Common myeloid progenitor, CD34-positive (primary cell): ENCODE measurements around the gene SLAMF7.

ENCODE experiments used
- CTCF ChIA-PET: fragments of 350-600 bp; sonication (Branson Sonifier 250); formaldehyde crosslinking; loops from one replicate; lab custom pipeline; 2021; ENCODE audit warnings: antibody characterized with exemption; lab: Charles Lee
- POLR2A ChIA-PET: fragments of 350-600 bp; sonication (Branson Sonifier 250); formaldehyde crosslinking; loops from one replicate; lab custom pipeline; 2021; ENCODE audit warnings: antibody characterized with exemption; lab: Charles Lee
- DNase-seq, 3 donors: peaks; one replicate each; pipeline versions ENCODE4 v3.0.0 to v3.0.0-alpha.2; 2013
- H3K27ac ChIP-seq, 2 experiments: 1 replicate in 1 of 2; 2 replicates in 1 of 2; pipeline ENCODE4 v1.7.0; 2013; ENCODE audit warnings: inconsistent platforms in 2 of 2, low read length in 2 of 2, mild to moderate bottlenecking in 2 of 2, low read depth in 1 of 2, moderate library complexity in 1 of 2; ENCODE audit not compliant: severe bottlenecking in 2 of 2, insufficient read depth in 1 of 2, poor library complexity in 1 of 2
- H3K27me3 ChIP-seq, 5 experiments: replicated peaks in 2 of 5; 1 replicate in 3 of 5; 2 replicates in 2 of 5; pipeline versions ENCODE4 v1.6.1 to v1.7.0; 2013; ENCODE audit warnings: low read length in 4 of 5, mild to moderate bottlenecking in 2 of 5, moderate library complexity in 2 of 5, inconsistent platforms in 1 of 5; ENCODE audit not compliant: insufficient read depth in 5 of 5, control insufficient read depth in 4 of 5
- H3K36me3 ChIP-seq, 4 experiments: 1 replicate in 2 of 4; 2 replicates in 2 of 4; pipeline versions ENCODE4 v1.6.1 to v1.7.0; 2013; ENCODE audit warnings: low read length in 3 of 4, control low read depth in 1 of 4, mild to moderate bottlenecking in 1 of 4; ENCODE audit not compliant: control insufficient read depth in 4 of 4, insufficient read depth in 4 of 4
- H3K4me1 ChIP-seq, 4 experiments: 1 replicate in 3 of 4; 2 replicates in 1 of 4; pipeline versions ENCODE4 v1.6.1 to v1.7.1; 2013; ENCODE audit warnings: low read length in 3 of 4, mild to moderate bottlenecking in 3 of 4, control low read depth in 1 of 4, inconsistent platforms in 1 of 4, moderate library complexity in 1 of 4; ENCODE audit not compliant: control insufficient read depth in 4 of 4, insufficient read depth in 4 of 4; ENCODE audit errors: control extremely low read depth in 1 of 4
- H3K4me3 ChIP-seq, 7 experiments: 1 replicate in 4 of 7; 2 replicates in 3 of 7; pipeline versions ENCODE4 v1.5.1 to v1.7.0; 2013; ENCODE audit warnings: mild to moderate bottlenecking in 7 of 7, low read length in 6 of 7, moderate library complexity in 6 of 7, inconsistent platforms in 2 of 7, low read depth in 2 of 7, control low read depth in 1 of 7; ENCODE audit not compliant: insufficient read depth in 4 of 7, control insufficient read depth in 1 of 7; ENCODE audit errors: extremely low read depth in 1 of 7
- H3K9me3 ChIP-seq, 5 experiments: 1 replicate in 4 of 5; 2 replicates in 1 of 5; pipeline versions ENCODE4 v1.6.1 to v1.7.1; 2013; ENCODE audit warnings: low read length in 4 of 5, mild to moderate bottlenecking in 2 of 5, inconsistent platforms in 1 of 5, low read depth in 1 of 5, moderate library complexity in 1 of 5; ENCODE audit not compliant: control insufficient read depth in 4 of 5, insufficient read depth in 2 of 5; ENCODE audit errors: control extremely low read depth in 1 of 5
- WGBS: methylation state at CpG from one replicate; pipeline ENCODE4 v1.1.5; 2013; ENCODE audit not compliant: insufficient coverage; 5-methylcytosine and 5-hydroxymethylcytosine counted together

Gene SLAMF7

DNA sequence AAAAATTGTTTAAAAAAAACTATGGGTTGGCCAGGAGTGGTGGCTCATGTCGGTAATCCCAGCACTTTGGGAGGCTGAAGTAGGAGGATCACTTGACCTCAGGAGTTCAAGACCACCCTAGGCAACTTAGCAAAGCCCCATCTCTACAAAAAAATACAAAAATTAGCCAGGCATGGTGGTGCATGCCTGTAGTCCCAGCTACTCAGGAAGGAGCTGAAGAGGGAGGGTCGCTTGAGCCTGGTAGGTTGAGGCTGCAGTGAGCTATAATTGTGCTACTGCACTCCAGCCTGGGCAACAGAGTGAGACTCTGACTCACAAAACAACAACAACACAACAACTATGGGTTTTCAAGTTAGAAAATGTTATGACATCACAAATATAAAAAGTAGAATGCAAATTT, 16.4 kb downstream of the SLAMF7 start:
- H3K4me1 ChIP-seq, result no peaks in the 10 kb centered on the region
- H3K4me3 ChIP-seq, result no peak overlapping the region
- no peaks in the 10 kb centered on the region for H3K36me3 ChIP-seq
- DNase-seq, result no peak
- H3K9me3 ChIP-seq, result no peaks in the 10 kb centered on the region
- no CpG with 5 or more reads among the region's 2 CpGs for WGBS
- H3K27me3 ChIP-seq, result peaks cover 0 to 2% (median 0%) of the 10 kb centered on the region in 5 experiments
- no peak overlapping the region for H3K27ac ChIP-seq
- POLR2A ChIA-PET, result interaction anchor here (0.6 kb wide), 1 partner anchor 43 kb away, joined by 6 read pairs; no protein-coding TSS in a partner anchor
- CTCF ChIA-PET, result interaction anchor here (1.1 to 1.5 kb wide), 3 partner anchors 75 to 277 kb away, joined by 3 to 4 read pairs (median 3); no protein-coding TSS in a partner anchor

DNA sequence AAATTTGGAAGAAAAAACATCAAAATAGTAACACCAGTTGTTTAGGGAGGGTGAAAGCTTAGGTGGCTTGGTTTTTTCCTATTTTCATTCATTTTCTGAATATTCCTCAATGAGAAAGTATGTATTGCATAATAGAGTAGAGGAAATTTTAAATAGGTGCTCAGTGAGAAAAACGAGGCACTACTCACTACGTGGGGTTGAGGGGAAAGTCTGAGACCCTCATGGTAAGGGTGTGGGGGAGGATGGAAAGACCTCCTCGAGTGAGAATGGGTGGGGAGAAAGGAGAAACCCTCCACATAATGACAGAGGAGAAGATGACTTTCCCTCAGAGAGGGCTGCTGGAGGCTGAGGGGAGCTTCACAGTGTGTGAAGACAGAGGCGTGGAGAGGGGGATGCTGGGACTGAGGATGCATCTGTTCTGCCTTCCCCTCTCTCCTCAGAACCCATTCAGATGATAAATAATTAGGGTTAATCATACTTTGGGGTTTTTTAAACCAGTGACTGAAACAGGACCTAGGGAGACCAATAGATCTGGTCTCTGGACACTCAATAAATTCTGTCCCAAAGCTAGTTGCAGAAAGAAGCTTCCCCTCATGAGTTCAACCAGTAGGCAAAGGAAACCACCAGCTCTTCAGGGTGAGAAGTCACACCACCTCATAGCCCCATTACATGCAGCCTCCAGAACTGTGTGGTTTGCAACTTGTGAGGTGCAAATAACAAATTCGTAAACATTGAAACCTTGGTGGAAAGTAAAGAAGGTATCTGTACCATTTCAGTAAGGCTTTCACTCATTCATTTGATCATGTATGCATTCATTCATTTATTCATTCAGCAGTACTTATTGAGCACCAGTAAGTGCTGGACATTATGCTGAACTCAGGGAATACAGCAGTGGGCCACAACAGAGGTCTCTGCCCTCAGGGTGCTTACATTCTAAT, 17.1 kb downstream of the SLAMF7 start:
- ChIA-PET POLR2A (interaction anchor here (0.6 kb wide), 1 partner anchor 42 kb away, joined by 6 read pairs; no protein-coding TSS in a partner anchor), CTCF (interaction anchor here (1.1 to 1.5 kb wide), 4 partner anchors 12 to 277 kb away, joined by 3 to 5 read pairs (median 4); no protein-coding TSS in a partner anchor)
- Histone ChIP-seq H3K4me1 (no peaks in the 10 kb centered on the region), H3K36me3 (no peaks in the 10 kb centered on the region), H3K4me3 (no peak overlapping the region), H3K9me3 (no peaks in the 10 kb centered on the region), H3K27me3 (no peaks in the 10 kb centered on the region), H3K27ac (no peak overlapping the region)
- DNase-seq, result no peak
- WGBS, result 100% methylated on average over 4 of the region's 5 CpGs

DNA sequence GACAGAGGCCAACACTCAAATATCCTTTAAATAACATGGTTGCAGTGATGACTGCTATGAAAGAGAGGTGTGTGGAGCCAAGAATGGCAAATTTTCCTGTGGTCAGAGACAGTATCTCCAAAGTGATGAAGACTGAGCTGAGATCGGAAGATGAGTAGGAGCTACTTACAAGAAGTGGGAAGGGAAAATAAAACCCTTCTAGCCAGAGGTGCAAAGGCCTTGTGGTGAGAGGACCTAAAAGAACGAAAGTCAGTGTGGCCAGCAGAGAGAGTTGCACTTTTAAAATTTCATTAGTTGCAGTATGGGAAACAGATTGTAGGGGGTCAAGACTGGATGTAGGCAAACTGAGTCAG, 17.8 kb downstream of the SLAMF7 start:
- POLR2A ChIA-PET, result interaction anchor here (0.7 kb wide), 1 partner anchor 804 kb away, joined by 3 read pairs; no protein-coding TSS in a partner anchor
- WGBS, result 97% methylated on average over 2 of the region's 2 CpGs

DNA sequence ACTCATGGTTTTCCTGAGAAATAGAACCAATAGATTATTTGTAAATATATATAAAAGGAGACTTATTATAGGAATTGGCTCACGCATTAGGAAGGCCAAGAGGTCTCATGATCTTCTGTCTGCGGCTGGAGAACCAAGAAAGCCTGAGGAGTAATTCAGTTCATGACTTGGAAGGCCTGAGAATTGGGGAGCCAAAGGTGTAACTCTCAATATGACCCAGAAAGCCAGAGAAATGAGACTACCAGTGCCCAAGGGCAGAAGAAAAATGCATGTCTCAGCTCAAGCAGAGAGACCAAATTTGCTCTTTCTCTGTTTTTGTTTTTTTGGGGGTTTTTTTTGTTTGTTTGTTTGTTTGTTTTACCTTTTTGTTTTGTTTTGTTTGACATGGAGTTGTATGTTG, 19.5 kb downstream of the SLAMF7 start:
- Histone ChIP-seq H3K27me3 (no peaks in the 10 kb centered on the region), H3K9me3 (peaks cover 0 to 2% (median 0%) of the 10 kb centered on the region in 5 experiments), H3K4me3 (no peak overlapping the region), H3K4me1 (no peaks in the 10 kb centered on the region), H3K36me3 (no peaks in the 10 kb centered on the region), H3K27ac (no peak overlapping the region)
- WGBS, result 100% methylated on average over 2 of the region's 2 CpGs
- no peak for DNase-seq
- ChIA-PET CTCF (interaction anchor here (1.0 to 2.0 kb wide), 2 partner anchors 10 to 12 kb away, joined by 3 to 6 read pairs; no protein-coding TSS in a partner anchor), POLR2A (no interaction called here)

More for the DNA sequence above, 17.8 kb downstream of the SLAMF7 start:
- no peaks in the 10 kb centered on the region for H3K27me3 ChIP-seq
- no peaks in the 10 kb centered on the region for H3K9me3 ChIP-seq
- H3K4me3 ChIP-seq, result no peak overlapping the region
- no peaks in the 10 kb centered on the region for H3K4me1 ChIP-seq
- no peaks in the 10 kb centered on the region for H3K36me3 ChIP-seq
- H3K27ac ChIP-seq, result no peak overlapping the region
- no peak for DNase-seq
- CTCF ChIA-PET, result interaction anchor here (1.3 to 1.5 kb wide), 2 partner anchors 11 to 74 kb away, joined by 4 to 5 read pairs; no protein-coding TSS in a partner anchor

DNA sequence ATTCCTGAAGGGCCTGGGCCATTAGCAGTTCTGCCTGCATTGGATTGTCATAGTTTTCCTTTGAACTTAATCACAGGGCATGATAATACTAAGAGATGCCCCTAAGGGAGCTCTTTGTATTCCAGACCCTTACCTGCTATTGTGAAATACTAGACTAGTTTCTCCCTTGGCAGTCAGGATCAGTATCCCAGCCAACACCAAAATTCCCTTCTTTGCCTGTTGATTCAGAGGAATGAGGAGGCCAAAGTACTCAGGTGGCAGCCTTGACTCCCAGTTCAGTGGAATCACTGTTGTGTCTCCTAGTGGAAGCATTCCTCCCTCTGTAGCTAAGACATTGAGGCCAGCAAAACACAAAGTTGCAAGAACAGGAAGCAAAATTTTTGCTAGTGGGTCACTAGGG, 20.7 kb downstream of the SLAMF7 start:
- no peaks in the 10 kb centered on the region for H3K27me3 ChIP-seq
- CTCF ChIA-PET, result interaction anchor here (0.7 to 2.0 kb wide), 2 partner anchors 11 to 12 kb away, joined by 3 to 6 read pairs; no protein-coding TSS in a partner anchor

DNA sequence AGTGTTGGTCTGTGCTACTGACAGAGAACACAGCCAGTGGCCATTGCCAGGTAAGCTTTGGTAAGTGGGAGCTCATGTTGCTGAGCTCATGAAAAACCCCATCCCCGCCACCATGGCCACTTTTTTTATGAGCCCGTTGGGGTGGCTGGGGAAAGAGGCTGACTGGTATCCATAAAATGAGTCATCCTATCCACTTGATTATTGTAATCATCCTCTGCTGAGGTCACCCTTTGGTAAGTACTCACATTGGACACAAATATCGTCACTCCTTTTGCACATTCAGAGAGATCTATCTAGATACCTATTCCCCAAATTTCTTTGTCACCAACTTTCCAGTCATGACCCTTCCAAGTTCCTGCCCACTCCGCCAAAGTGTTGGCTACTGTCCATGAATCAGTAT, 22.0 kb downstream of the SLAMF7 start:
- H3K27me3 ChIP-seq, result no peaks in the 10 kb centered on the region
- ChIA-PET POLR2A (no interaction called here), CTCF (no interaction called here)
- DNase-seq, result no peak
- peaks cover 0 to 2% (median 0%) of the 10 kb centered on the region in 5 experiments for H3K9me3 ChIP-seq
- H3K4me3 ChIP-seq, result no peak overlapping the region
- WGBS, result 100% methylated on average over 4 of the region's 4 CpGs
- no peaks in the 10 kb centered on the region for H3K4me1 ChIP-seq
- no peak overlapping the region for H3K27ac ChIP-seq
- H3K36me3 ChIP-seq, result no peaks in the 10 kb centered on the region

More for the DNA sequence above, 20.7 kb downstream of the SLAMF7 start:
- DNase-seq, result no peak
- Histone ChIP-seq H3K9me3 (peaks cover 0 to 2% (median 0%) of the 10 kb centered on the region in 5 experiments), H3K4me3 (no peak overlapping the region), H3K36me3 (no peaks in the 10 kb centered on the region), H3K4me1 (no peaks in the 10 kb centered on the region), H3K27ac (no peak overlapping the region)
- POLR2A ChIA-PET, result no interaction called here

DNA sequence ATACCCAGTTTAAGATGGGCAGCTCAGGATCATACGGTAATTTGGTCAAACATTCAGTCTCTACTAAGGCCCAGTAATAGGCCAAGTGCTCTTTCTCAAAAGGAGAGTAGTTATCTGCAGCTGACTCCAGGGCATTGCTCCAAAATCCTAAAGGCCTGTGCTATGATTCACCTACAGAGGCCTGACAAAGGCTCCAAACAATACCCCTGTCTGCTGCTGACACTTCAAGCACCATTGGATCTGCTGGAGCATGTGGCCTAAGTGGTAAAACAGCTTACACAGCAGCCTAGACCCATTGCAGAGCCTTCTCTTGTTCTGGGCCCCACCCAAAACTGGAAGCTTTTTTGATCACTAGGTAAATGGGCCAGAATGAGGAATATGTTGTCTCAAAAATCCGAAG, 22.8 kb downstream of the SLAMF7 start:
- no peak for DNase-seq
- POLR2A ChIA-PET, result no interaction called here
- Histone ChIP-seq H3K9me3 (peaks cover 0 to 2% (median 0%) of the 10 kb centered on the region in 5 experiments), H3K36me3 (no peaks in the 10 kb centered on the region), H3K27ac (no peak overlapping the region), H3K4me1 (no peaks in the 10 kb centered on the region), H3K4me3 (no peak overlapping the region), H3K27me3 (no peaks in the 10 kb centered on the region)
- 90% methylated on average over 2 of the region's 2 CpGs for WGBS
- CTCF ChIA-PET, result interaction anchor here (0.9 to 1.6 kb wide), 2 partner anchors 16 to 81 kb away, joined by 4 to 6 read pairs; no protein-coding TSS in a partner anchor
